ENCODE measurements around the gene RUNX1. TPM values are rescaled to one million over a fixed set of nuclear protein-coding genes. Genes with fewer than 3 reads are reported as not detected.

RUNX1 gene
- total and polyA plus RNA-seq, 10 of the 15 experiments (the other 5 are each of a cell fraction or from before 2014, with no cell fraction given), result 0.90 to 15.2 (median 4.1) TPM

- TF ChIP-seq ZNF592 (IDR thresholded peaks at IDR 0.05), result no peak
- TF ChIP-seq YY1 (IDR thresholded peaks at IDR 0.05; ENCODE audit: low read depth, low read length), result no peak
- no peak for TF ChIP-seq BCLAF1 (IDR thresholded peaks at IDR 0.05)
Observed at GRCh38 chr21:35052801-35053200, 3.7 kb upstream of the RUNX1 start (continued).

GRCh38 chr21:35051287-35051818 lies 2.3 kb upstream of the RUNX1 start:
- ATAC-seq, result peak; percentile 34; the same call in 2 of the 3 replicates
- SMC1A ChIA-PET (ENCODE audit: uncharacterized antibody, unreplicated experiment), result no interaction called here
- CTCF ChIA-PET, result no interaction called here
- peaks cover 0 to 1% of the 10 kb centered on the region in 2 experiments; a peak in 1 of 4 replicates for H3K27me3 ChIP-seq (replicated peaks in 1 of 2; ENCODE audit: control insufficient read depth in 2 of 2, insufficient read depth in 2 of 2, low read length in 1 of 2)
- H3K4me1 ChIP-seq (ENCODE audit: control insufficient read depth, insufficient read depth, low read length), result peaks cover 41% of the 10 kb centered on the region
- DNase-seq (ENCODE audit: low read depth, low spot score), result no peak
- H3K4me3 ChIP-seq, result no peak overlapping the region
- intact Hi-C loops (cut with micrococcal nuclease; ENCODE audit: unreplicated experiment) (loop anchor here (10.0 kb wide), 1 partner anchor 343 kb away; no protein-coding TSS in a partner anchor), in situ Hi-C loops (cut with MboI) (no loop called here)
- no TSS peak for BruUV-seq (replicated peaks)
- RAD21 ChIA-PET (ENCODE audit: unreplicated experiment), result interaction anchor here (0.7 kb wide), 1 partner anchor 8 kb away, joined by 4 read pairs; no protein-coding TSS in a partner anchor
- 24% methylated on average over 12 of the region's 12 CpGs for WGBS (ENCODE audit: insufficient coverage, insufficient replicate concordance, low lambda C conversion rate, missing lambda C conversion rate)
- H3K36me3 ChIP-seq (ENCODE audit: control insufficient read depth in 2 of 2, insufficient read depth in 2 of 2, low read length in 1 of 2), result no peaks in the 10 kb centered on the region
- H3K4me2 ChIP-seq (ENCODE audit: control insufficient read depth, insufficient read depth), result peak overlapping the region; percentile 88; the same call in 1 of the 2 replicates
- H2AFZ ChIP-seq (ENCODE audit: control insufficient read depth, low read depth, low read length), result no peak overlapping the region
- no peak overlapping the region for H3K9ac ChIP-seq (ENCODE audit: control insufficient read depth, insufficient read depth, low read length)
- no peaks in the 10 kb centered on the region for H3K9me3 ChIP-seq (replicated peaks; ENCODE audit: control insufficient read depth, insufficient read depth, low read length)
- no peaks in the 10 kb centered on the region for H4K20me1 ChIP-seq (ENCODE audit: control insufficient read depth, insufficient read depth)
- FAIRE-seq, result no peak
- POLR2A ChIA-PET, result no interaction called here
- peak overlapping the region; percentile 23; the same call in 1 of the 2 replicates for H3K27ac ChIP-seq (ENCODE audit: control insufficient read depth, insufficient read depth)
- no peaks in the 10 kb centered on the region for H3K79me2 ChIP-seq (ENCODE audit: control insufficient read depth, insufficient read depth, low read length)
- no peak for TF ChIP-seq PML (IDR thresholded peaks at IDR 0.05; ENCODE audit: low read length)
- TF ChIP-seq JUNB (IDR thresholded peaks at IDR 0.05), result no peak
- no peak for TF ChIP-seq HDAC6 (IDR thresholded peaks at IDR 0.05; ENCODE audit: unreplicated experiment)
- no peak for TF ChIP-seq PBX3 (IDR thresholded peaks at IDR 0.05; ENCODE audit: insufficient replicate concordance, low read depth, low read length)
- TF ChIP-seq RAD21 (IDR thresholded peaks at IDR 0.05; ENCODE audit: insufficient read depth, low read depth, low read length), result peak; percentile 69
- no peak for TF ChIP-seq STAT1 (conservative IDR thresholded peaks at IDR 0.05)
- no peak for TF ChIP-seq KDM1A (IDR thresholded peaks at IDR 0.05; ENCODE audit: borderline replicate concordance)
- TF ChIP-seq HCFC1 (IDR thresholded peaks at IDR 0.05; ENCODE audit: low read length), result no peak
- 0 out of 2 replicates have a peak, but pooled peaks have one; percentile 22 for TF ChIP-seq TCF7 (IDR thresholded peaks at IDR 0.05; ENCODE audit: borderline replicate concordance)

All from GM12878 (cell line).